Measurements from ENCODE around the gene ZYG11B.

GRCh38 chr1:52834798-52835197 is 108.5 kb downstream of the ZYG11B start:
- TF ChIP-seq POU6F1 (CRISPR knock-in tag; IDR thresholded peaks at IDR 0.05; ENCODE audit: borderline replicate concordance, low read depth): no peak
- no peak for TF ChIP-seq ZFP3 (CRISPR knock-in tag; IDR thresholded peaks at IDR 0.05)
- no peak for TF ChIP-seq PATZ1 (CRISPR knock-in tag; IDR thresholded peaks at IDR 0.05; ENCODE audit: borderline replicate concordance)
